Right renal cortex interstitium (tissue), 3 donors: Measurements from ENCODE around the gene ZFPL1. TPM values are rescaled to one million over a fixed set of nuclear protein-coding genes. Genes with fewer than 3 reads are reported as not detected.

ENCODE experiments used
- DNase-seq, 3 donors: peaks; one replicate each; pipeline ENCODE4 v3.0.0-alpha.2; 2013; ENCODE audit warnings: low read depth in 3 of 3, low spot score in 2 of 3
- polyA plus RNA-seq, 3 donors: library from polyadenylated mRNA; unstranded; fragments of 120-200 nt; gene quantifications; one replicate each; pipeline ENCODE4 v1.2.1, GENCODE V29; 2013; ENCODE audit not compliant: insufficient read length in 3 of 3

ZFPL1 gene
- polyA plus RNA-seq, 3 donors, result 25.2 to 28.2 (median 27.3) TPM

DNA sequence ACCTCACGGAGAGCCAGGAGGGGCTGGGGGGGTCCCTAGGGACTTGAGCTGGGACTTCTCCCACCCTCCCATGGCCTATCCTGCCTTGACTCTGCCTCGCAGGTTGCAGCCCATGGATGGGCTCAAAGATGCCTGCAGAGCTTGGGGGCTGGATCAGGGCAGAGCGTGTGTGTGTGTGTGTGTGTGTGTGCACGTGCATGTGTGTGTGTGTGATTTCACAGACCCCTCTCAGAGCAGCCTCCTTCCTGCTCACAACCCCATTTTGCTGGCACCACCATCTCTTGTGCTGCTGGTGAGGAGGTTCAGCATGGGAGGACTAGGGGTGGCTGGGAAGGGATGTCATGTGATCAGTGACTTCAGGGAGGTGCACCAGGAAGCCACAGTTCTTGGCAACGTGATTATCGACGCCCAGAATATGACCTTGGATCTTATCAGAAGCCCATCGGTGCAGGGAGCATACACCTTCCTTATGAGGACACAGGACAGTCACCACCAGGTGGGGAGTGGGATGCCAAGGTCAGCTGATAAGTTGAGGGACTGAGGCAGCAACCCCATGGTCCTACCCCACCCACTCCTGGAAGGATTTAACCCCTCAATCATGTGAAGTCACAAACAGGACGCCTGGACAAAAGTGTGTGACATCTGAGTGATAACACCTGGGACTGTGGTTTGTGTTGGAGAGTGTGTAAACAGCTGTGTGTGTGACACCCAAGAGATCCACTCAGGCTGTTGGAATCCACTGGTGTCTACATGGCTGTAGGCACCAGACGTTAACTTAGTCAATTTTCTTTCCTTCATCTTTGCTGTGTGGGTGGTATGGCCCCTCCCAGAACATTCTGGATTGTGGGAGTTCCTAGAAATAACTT is 23.8 kb upstream of the ZFPL1 start:
- no peak for DNase-seq

DNA sequence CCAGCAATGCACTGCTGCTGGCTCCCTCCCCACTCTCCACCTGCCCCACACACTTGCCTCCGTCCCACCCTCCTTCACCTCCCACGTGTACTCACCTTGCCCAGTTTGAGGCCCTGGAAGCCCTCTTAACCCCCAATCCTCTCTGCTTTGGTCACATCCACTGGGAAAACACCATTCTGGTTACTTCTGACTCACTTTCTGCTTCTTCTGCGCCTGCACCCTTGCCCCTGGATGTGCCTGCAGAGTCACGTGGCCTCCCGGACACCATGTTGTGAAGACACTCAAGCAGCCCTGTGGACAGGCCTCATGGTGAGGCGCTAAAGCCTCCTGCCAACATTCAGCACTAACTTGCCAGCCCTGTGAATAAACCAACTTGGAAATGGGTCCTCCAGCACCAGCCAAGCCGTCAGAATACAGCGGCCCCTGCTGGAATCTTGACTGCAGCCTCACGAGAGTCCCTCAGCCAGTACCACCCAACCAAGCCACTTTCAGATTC is 23.1 kb upstream of the ZFPL1 start:
- no peak for DNase-seq

DNA sequence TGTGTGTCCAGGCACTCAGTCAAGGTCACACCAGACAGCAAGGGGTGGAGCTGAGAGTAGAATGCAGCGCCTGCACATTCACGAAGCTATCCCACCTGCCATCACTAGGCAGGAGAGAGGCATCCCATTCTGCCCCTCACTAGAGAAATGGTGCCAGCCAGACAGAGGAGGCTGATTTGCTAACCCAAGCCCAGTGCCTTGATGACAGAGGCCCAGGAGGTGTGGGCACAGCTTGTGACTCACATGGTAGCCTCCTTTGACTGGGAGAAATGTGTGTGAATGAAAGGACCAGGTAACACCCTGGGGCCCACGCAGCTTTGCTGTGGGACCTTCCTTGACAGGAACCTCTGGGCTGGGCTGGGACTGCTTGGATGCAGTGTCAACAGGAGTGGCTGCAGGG is 20.5 kb upstream of the ZFPL1 start:
- DNase-seq, result no peak

DNA sequence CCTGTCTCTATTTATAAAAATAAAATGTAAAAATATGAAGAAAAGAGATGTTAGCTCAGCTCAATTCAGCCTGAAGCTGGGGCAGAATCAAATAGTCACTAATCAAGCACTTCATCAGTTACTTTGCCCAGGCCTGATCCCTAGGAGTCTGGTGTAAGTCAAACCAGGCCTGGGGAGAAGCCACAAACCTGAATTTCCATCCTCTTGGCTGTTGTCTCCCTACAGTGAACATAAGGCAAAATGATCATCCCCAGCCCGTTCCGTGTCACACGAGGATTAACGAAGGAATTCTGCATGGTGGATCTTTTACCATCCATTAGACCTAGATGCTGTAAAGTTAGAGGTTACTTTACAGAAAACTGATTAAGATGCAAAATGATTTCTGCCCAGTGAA is 19.2 kb upstream of the ZFPL1 start:
- DNase-seq, result no peak

DNA sequence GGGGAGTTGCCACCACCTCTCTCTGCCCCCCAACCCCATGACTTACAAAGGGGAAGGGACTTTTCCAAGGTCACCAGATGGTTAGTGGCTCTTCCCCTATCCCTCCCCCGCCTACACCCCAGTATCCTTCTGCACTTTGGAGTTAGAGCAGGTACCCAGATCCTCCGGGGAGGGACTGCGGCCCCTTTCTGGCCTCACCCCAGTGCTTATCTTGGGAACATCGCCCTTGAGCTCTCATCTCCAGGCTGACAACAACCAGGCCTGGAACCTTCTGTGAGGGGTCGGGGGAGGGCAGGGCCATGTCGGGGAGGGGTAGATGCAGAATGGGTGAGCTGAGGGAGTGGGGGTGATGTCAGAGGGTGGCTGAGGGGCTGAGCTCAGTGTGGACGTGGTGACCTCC is 18.2 kb upstream of the ZFPL1 start:
- no peak for DNase-seq

DNA sequence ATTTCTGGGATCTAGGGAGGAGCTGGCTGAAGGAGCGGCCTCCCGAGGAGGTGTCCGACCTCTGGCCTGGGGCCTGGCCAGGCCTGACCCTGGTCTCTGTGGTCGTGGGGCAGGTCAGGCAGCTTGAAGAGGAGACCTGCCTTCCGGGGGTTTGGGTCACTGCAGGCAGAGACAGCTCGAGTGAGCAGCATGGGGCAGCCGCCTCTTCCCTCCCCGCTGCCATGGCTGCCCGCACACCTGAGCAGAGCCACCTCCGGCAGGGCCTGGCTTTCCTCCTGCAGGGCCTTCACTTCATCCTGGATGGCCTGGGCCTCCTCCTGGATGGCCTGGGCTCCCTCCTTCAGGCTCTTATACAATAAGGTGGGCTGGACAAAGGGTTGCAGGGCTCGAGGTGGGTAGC is 17.7 kb upstream of the ZFPL1 start:
- no peak for DNase-seq

DNA sequence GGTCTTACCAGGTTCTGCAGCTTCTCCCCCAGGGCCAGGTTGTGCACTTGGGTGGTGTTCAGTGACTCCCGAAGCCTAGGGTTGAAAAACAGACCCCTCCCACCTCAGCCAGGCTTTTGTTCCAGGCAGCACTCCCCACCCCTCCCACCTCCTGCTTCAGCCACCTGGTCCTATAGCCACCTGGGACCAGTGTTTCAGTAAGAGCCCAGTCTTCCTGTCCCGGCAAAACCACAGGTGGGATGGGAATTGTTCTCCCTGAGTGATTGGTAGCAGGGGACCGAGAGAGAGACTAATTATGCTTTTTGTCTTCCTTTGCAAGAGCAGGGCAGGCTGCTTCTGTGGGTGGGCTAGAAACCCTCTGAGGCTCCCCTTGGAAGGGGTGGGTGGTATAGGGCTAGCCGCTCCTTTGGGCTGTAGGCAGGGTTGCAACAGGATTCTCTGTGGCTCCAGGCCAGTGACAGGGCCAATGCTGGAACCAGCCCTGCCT is 17.2 kb upstream of the ZFPL1 start:
- DNase-seq, result no peak

DNA sequence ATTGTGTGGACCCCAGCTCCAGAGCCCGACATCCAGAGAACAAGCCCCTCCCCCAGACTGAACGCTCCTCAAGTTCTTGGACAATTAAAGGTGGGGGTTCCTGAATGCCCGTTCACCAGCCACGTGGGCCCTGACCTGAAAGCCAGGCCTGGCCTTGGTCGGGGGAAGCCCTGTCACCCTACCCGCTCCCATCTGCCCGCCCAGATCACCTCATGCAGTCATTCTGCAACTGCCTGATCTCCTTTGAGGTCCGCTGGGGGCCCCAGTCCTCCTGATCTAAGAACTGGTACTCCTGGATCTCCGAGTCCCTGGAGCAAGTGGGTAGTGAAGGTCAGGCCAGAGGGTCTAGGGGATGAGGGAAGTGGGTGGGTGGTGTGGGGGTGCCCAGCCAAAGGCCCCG is 16.6 kb upstream of the ZFPL1 start:
- no peak for DNase-seq

DNA sequence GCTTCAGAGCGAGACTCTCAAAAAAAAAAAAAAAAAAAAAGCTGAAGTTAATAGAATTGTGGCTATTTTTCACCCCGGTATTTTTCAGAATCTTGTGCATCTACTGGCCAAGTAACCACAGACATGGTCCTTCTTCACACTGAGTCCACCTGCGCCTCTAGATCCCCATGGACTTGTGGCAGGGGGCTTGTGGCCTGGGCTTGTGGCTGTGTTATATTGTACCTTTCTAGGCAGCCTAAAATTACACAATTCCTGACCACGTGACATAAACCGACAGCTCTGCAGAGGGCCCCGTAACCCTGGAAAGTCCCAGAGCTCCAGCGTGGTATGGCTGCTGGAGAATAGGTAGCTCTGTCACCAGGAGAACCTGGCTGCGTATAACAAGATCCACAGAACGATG is 14.8 kb upstream of the ZFPL1 start:
- DNase-seq, result no peak

DNA sequence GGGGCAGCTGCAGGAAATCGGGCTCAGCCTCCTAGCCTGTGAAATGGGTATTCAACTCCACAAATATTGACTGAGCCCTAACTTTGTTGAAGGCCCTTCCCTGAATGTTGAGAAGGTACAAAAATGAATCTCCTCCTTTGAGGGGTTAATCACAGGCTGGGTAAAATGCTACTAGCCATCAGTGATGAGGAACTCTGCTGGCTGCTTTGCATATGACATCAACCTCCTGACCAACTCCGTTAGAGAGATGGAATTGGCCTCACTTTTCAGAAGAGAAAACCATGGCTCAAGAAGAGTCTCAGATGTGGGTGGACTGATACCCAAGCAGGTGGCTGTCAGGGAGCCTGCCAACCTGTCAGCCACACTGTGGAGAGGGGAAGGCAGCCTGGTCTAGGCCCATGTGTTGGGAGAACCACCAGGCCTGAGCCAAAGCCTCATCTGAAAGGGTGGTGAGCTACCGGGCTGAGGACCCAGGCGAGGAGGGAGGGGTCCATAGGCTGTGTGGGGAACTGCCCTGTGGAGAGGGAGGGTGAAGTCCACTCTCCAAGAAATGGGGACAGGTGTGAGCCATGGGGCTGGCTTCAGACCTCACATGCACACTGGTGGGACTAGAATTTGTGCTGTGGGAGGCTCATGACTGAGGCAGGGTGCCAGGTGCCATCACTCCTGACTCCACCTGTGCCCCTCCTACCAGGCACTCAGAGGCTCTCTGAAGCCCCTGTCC is 12.0 kb upstream of the ZFPL1 start:
- no peak for DNase-seq

DNA sequence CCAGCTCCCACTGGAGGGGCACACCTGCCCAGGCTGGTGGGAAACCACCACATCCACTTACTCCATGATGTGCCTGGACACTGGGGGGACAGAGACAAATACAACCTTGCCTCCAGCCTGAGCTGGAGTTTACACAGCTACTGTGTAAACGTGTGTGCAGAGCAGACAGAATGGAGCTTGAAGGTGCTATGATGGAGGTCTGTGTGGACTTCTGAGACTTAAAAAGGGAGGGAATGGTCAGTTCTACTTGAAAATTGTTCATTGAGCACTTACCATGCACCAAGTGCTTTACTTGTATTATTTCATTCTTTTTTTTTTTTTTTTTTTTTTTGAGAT is 11.4 kb upstream of the ZFPL1 start:
- no peak for DNase-seq

DNA sequence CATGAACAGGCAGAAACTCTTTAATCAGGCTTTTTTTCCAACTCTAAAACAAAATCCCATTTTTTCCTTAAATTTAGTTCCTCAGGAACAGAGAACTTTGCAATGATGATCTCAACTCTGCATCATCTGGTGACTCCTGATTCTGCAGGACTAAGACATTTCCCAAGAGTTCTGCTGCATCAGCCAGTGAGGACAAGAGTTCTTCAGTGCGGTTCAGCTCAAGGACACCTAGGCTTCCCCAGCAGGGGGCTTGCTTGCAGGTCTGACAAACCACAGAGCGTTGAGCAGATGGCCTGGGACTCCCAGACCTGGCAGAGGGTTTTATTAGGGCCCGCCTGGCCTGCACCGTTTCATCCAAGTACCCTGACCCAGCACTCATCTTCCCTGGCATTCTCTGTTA is 6.6 kb upstream of the ZFPL1 start:
- no peak for DNase-seq

DNA sequence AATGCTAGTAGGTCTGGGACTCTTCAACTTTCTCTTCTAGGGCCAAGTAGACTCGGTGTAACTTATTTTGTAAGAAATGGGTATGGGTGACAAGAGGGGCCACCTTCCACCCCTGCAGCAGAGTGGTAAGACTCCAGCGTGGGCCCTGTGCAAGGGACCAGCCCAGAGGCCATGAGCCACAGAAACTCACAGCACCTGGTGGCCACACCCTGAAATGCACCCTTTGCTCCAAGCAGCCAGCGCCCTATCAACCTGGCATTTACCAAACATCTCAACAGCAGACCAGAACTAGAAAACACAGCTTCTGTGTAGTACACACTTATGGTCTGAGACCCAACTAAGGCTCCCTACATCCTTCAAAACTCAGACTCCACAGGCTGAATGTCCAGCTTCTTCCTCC is 5.9 kb upstream of the ZFPL1 start:
- DNase-seq, result no peak

DNA sequence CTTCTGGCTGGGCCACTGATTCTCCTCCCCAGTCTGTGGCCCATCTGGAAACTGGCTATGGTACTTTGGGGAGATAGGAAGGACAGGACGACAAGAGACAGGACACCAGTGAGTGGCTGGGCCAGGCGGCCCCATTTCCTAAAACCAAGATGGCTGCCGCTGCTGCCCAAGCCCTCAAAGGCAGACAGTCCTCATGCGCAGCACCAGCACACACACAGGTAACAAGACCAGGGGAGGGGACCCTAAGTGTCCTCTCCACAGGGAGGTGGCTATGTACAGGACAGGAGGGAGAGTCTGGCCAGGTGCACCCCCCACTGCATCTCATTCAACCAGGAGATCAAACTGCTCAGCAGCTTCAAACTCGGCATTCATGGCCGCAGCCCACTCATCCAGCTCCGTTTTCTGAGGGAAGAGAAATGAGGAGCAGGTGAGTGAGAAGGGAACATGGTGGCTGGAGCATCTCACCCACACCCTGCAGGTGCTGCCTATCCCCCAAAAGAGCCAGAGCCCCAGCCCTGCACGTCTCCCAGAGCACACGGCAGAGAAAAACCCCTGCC is 5.2 kb upstream of the ZFPL1 start:
- no peak for DNase-seq

DNA sequence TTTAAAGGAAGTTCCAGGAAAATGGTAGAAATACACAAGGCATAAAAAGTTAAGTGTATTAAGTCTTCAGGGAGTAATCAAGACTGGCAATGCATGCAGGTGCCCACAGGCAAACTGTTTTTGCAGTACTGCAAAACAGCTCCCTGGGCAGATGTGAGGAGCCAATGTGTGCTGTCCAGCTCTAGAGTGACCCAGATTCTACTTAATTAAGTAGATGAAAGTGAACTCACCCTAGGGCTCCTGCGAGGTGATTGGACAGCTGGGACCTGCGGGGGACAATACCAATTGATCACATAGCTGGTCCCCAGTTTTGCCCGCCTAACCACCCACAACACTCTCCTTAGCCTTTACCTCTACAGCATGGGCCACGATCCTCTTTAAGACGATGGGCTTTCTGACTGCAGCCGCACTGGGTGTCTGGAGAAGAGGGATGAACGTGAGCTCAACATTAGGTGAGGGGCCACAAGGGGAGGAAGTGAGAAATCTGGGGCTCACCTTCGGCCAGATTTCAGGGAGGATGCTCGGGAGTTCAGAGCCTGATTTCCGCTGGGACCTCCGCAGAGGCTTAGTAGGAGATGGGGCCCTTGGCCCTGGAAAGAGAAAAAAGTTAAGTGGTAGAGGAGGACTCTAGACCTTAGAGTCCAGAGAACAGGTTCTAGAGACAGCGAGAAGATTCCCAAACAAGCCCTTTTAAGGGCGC is 738 bp upstream of the ZFPL1 start:
- no peak for DNase-seq

DNA sequence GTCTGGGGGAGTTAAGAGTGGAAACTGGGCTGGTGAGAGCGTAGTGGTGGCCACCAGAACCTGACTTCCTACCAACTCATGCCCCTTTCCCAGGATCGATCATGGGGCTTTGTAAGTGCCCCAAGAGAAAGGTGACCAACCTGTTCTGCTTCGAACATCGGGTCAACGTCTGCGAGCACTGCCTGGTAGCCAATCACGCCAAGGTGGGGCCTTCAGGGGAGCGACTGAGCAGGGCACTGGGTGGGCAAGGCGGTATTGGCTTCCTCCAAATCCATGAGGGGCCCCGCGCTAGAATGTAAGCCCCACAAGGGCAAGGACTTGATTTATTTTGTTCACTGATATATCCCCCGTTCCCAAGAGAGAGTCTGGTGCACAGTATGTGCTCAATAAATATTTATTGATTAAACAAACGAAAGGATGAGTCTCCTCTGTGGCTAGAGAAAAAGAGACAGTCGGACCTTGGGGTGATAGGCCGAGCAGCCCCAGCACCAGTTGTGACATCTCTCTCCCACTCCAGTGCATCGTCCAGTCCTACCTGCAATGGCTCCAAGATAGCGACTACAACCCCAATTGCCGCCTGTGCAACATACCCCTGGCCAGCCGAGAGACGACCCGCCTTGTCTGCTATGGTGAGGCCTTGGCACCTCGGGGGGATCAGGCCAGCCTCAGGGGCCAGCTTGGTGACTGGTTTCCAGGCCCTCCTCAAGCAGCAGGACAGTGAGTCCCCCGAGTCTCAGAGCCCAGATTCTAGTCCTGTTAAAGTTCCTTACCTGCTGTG is 765 bp downstream of the ZFPL1 start:
- DNase-seq, result no peak

DNA sequence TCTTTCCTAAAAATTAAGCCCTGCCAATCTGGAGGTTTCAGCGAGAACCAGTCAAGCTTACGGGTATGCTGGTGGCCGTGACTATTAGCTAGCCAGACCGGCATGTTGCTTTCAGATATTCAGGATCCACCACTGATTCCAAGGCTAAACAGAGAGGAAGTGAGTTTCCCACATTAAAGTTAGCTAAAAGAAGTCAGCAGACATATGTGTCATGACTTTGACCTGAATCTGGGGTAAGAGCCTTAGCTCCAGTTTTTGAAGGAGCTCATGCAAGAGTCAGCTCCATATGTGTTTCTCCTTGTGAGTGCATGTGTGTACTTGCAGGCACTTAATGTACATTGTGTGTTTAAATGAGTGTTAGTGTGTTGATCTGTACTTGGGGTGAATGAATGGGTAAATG is 1.4 kb downstream of the ZFPL1 start:
- DNase-seq, result no peak

DNA sequence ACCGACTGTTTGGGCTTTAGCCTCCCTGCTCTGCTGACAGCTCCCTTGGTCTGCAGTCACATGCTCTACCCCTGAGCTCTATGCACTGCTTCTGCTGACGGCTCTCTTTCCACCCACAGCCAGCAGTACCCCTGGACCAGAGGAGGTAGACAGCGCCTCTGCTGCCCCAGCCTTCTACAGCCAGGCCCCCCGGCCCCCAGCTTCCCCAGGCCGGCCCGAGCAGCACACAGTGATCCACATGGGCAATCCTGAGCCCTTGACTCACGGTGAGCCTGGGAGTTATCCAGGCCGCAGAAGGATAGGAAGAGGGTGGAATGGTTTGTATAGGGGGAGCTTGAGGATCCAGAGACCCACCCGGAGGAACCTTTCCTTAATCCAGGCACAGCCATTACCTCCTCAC is 2.8 kb downstream of the ZFPL1 start:
- DNase-seq, result no peak

DNA sequence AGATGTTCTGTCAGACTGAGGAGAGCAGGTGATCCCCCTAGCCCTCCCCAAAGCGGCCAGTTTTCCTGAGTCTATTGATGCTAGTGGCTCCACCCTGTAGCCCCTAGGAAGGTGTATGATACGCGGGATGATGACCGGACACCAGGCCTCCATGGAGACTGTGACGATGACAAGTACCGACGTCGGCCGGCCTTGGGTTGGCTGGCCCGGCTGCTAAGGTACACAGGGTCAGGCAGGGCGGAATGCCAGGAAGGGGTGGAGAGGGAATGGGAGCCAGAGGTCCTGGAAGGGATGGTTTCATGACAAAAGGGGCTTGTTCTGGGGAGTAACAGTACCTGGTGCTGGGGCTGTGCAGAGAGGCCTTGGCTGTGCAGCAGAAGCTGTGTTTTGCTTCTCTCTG is 3.2 kb downstream of the ZFPL1 start:
- no peak for DNase-seq

DNA sequence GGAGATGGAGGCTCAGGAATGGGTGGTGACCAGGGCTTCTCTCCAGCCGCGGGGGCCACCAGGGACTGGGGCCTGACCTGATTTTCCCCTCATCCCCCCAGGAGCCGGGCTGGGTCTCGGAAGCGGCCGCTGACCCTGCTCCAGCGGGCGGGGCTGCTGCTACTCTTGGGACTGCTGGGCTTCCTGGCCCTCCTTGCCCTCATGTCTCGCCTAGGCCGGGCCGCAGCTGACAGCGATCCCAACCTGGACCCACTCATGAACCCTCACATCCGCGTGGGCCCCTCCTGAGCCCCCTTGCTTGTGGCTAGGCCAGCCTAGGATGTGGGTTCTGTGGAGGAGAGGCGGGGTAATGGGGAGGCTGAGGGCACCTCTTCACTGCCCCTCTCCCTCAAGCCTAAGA is 3.8 kb downstream of the ZFPL1 start:
- no peak for DNase-seq
